NCI-H1092 (cell line): ENCODE results near the gene SPHK2.
"Not testable (repeated sequence)": the region's sequence is repeated elsewhere in the genome, so short reads cannot be mapped to it uniquely, and the experiment has no call there.

Source experiments
- DNase-seq: peaks from one replicate; lab custom pipeline; 2025; lab: John Stamatoyannopoulos, UW

Gene SPHK2

GRCh38 chr19:48624791-48625723 is 5.8 kb downstream of the SPHK2 start:
- no peak for DNase-seq

- DNase-seq, result no peak
Measured at GRCh38 chr19:48625891-48626327, 6.6 kb downstream of the SPHK2 start.

GRCh38 chr19:48627201-48627864 is 8.0 kb downstream of the SPHK2 start:
- DNase-seq, result no peak

DNA sequence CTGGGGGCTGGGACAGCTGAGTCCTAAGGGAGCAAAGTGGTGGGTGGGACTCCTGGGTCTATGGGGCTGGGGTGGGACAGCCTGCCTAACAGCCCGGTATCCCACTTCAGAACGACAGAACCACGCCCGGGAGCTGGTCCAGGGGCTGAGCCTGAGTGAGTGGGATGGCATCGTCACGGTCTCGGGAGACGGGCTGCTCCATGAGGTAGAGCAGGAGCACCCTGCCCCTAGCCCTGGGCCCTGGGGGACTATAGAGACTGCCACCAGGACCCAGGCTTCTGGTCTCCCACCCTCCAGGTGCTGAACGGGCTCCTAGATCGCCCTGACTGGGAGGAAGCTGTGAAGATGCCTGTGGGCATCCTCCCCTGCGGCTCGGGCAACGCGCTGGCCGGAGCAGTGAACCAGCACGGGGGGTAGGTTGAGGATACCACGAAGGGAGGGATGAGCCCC is 8.6 kb downstream of the SPHK2 start:
- DNase-seq, result no peak

GRCh38 chr19:48628486-48629296 is 9.4 kb downstream of the SPHK2 start:
- no peak for DNase-seq

DNA sequence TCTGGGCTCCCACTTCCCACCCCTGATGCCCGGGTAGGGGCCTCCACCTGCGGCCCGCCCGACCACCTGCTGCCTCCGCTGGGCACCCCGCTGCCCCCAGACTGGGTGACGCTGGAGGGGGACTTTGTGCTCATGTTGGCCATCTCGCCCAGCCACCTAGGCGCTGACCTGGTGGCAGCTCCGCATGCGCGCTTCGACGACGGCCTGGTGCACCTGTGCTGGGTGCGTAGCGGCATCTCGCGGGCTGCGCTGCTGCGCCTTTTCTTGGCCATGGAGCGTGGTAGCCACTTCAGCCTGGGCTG is 9.9 kb downstream of the SPHK2 start:
- DNase-seq, result no peak

GRCh38 chr19:48629599-48630295 is 10.4 kb downstream of the SPHK2 start:
- DNase-seq, result no peak

GRCh38 chr19:48630296-48631063 is 11.2 kb downstream of the SPHK2 start:
- DNase-seq, result no peak

- no peak for DNase-seq
Measured at GRCh38 chr19:48631225-48631624, 11.9 kb downstream of the SPHK2 start.

DNA sequence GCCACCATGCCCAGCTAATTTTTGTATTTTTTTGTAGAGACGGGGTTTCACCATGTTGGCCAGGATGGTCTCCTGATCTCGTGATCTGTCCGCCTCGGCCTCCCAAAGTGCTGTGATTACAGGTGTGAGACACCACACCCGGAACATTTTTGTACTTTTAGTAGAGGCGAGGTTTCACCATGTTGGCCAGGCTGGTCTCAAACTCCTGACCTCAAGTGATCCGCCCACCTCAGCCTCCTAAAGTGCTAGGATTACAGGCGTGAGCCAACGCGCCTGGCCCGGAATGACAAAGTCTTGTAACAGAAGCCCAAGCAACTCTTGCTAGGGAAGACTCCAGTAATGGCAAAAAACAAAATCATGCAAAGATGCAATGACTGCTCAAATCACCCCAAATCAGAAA is 13.0 kb downstream of the SPHK2 start:
- not testable (repeated sequence) for DNase-seq

DNA sequence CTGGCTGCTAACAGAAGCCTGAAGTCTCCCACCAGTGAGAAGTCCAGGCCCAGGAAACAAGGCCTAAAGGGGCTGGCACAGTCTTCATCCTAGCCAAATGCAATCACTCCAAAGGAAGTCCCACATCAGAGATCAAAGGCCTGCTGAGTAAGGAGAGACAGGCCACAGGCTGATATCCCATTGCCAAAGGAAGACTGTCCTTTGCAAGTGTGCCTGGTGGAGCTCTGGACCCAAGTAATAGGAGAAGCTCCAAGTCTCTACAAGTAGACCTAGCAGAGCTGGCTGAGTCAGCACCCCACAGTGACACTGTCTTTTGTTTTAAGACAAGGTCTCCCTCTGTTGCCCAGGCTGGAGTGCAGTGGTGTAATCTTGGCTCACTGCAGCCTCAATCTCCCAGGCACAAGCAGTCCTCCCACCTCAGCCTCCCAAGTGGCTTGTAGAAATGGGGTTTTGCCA is 13.4 kb downstream of the SPHK2 start:
- DNase-seq, result no peak

- no peak for DNase-seq
Measured at GRCh38 chr19:48633148-48634035, 14.1 kb downstream of the SPHK2 start.

- DNase-seq, result no peak
Measured at GRCh38 chr19:48634036-48634342, 14.7 kb downstream of the SPHK2 start.

GRCh38 chr19:48634424-48635262 is 15.3 kb downstream of the SPHK2 start:
- DNase-seq, result peak; percentile 89

- peak; percentile 22 for DNase-seq
Measured at GRCh38 chr19:48635263-48635965, 16.1 kb downstream of the SPHK2 start.

DNA sequence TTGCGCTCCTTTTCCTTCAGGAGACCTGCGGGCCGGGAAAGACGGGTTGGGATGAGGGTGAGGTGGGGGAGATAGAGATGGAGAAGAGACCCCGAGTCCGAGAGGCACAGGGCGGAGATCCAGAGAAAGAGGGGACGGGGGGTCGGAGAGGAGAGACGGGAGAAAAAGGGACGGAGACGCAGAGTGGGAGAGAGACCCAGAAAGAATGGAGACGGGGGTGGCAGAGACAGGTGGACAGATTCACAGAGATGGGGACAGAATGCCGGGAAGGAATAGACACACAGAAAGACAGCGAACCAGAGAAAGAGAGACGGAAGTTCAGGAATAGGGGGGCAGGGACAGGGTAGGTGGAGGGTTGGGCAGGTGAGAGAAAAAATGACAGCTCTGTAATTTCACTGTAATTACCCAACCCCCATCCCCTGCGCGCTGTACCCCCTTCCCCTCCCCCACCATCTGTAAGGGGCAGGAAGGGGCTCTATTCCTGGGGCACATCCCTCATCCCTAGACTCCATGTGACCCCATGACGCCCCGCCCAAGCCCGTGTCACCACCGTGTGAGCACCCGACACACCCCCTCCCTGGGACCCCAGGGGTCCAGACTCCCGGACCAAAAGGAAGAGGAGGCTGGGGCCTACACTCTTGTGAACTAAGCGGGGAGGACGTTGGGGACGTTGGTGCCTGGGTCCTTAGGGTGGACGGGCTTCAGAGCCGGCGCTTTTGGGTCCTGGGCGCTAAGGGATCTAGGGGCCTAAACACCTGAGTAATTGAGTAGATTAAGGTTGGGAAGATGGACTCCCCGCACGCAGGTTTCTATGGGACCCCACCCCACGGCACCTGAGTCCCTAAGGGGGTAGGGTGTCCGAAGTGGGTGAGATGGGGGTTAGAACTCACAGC is 16.9 kb downstream of the SPHK2 start:
- DNase-seq, result peak; percentile 12

GRCh38 chr19:48636859-48637448 is 17.6 kb downstream of the SPHK2 start, which contains the start of gene DBP:
Gene DBP, minus strand, starts transcription at chr19:48637379. Its CDS starts 385 bp downstream, at chr19:48636994.
- DNase-seq, result peak; percentile 29
